ENCODE data around the gene IL4. TPM values are rescaled to one million over a fixed set of nuclear protein-coding genes. Genes with fewer than 3 reads are reported as not detected.
"Not testable (repeated sequence)": the region's sequence is repeated elsewhere in the genome, so short reads cannot be mapped to it uniquely, and the experiment has no call there.

IL4 gene
- total and polyA plus RNA-seq, 2 donors (not counting 3 experiments of a cell fraction or from before 2014, with no cell fraction given), result not detected

GRCh38 chr5:132629230-132629944 lies 44.4 kb upstream of the IL4 start:
- H3K9ac ChIP-seq (replicated peaks; ENCODE audit: extremely low read depth, insufficient read depth, low read length), result no peak overlapping the region
- H4K20me1 ChIP-seq (replicated peaks; ENCODE audit: control insufficient read depth, extremely low read depth, insufficient read depth, low read length), result no peaks in the 10 kb centered on the region
- no peaks in the 10 kb centered on the region for H3K9me1 ChIP-seq (replicated peaks; ENCODE audit: control insufficient read depth, extremely low read depth, insufficient read depth, low read length)
- FAIRE-seq (peak; percentile 37), DNase-seq (ENCODE audit: low read depth, low spot score) (peak; percentile 21)
- peaks cover 7% of the 10 kb centered on the region for H3K4me1 ChIP-seq (ENCODE audit: control insufficient read depth, extremely low read depth, insufficient read depth, low read length)
- ChIA-PET POLR2A (no interaction called here), CTCF (interaction anchor here (1.0 kb wide), 1 partner anchor 9 kb away, joined by 5 read pairs; no protein-coding TSS in a partner anchor)
- no peak overlapping the region for H2AFZ ChIP-seq (ENCODE audit: low read depth, low read length)
- intact Hi-C loops (cut with micrococcal nuclease) (loop anchor here (10.0 kb wide), 1 partner anchor 245 kb away; no protein-coding TSS in a partner anchor), dilution Hi-C loops (cut with MboI; ENCODE audit: extremely low pct_ligation_motif_present, low sequenced_read_pairs) (no loop called here)
- H3K9me3 ChIP-seq (replicated peaks; ENCODE audit: control insufficient read depth, insufficient read depth, low read length), result no peaks in the 10 kb centered on the region
- H3K4me3 ChIP-seq (replicated peaks in 1 of 3; ENCODE audit: insufficient read depth in 1 of 3, low read depth in 1 of 3, low read length in 3 of 3), result no peak overlapping the region
- H3K79me2 ChIP-seq (ENCODE audit: control insufficient read depth, insufficient read depth, low read length), result no peaks in the 10 kb centered on the region
- BruUV-seq (replicated peaks), result TSS peak; percentile 79
- TF ChIP-seq MYC (IDR thresholded peaks at IDR 0.05; ENCODE audit: low read depth, low read length), result no peak
- peak; percentile 31 for TF ChIP-seq JUN (IDR thresholded peaks at IDR 0.05; ENCODE audit: borderline replicate concordance, insufficient read depth, insufficient read length, low read depth)
- no peak for TF ChIP-seq POLR2AphosphoS5 (IDR thresholded peaks at IDR 0.05; ENCODE audit: insufficient read depth, low read depth, low read length)
- no peak for TF ChIP-seq EZH2 (IDR thresholded peaks at IDR 0.05; ENCODE audit: borderline replicate concordance, low read depth, low read length, severe bottlenecking)
- H3K36me3 ChIP-seq (ENCODE audit: control insufficient read depth in 2 of 2, extremely low read depth in 1 of 2, insufficient read depth in 2 of 2, low read length in 2 of 2), result no peaks in the 10 kb centered on the region
- no peak overlapping the region for H3K27ac ChIP-seq (ENCODE audit: insufficient read depth, low read depth, low read length)
- H3K27me3 ChIP-seq (ENCODE audit: control insufficient read depth in 2 of 2, insufficient read depth in 2 of 2, low read length in 2 of 2), result no peaks in the 10 kb centered on the region
- H3K4me2 ChIP-seq (ENCODE audit: insufficient read depth, low read length), result no peak overlapping the region

GRCh38 chr5:132633587-132633986 lies 40.2 kb upstream of the IL4 start:
- H3K79me2 ChIP-seq (ENCODE audit: control insufficient read depth, insufficient read depth, low read length); intact Hi-C loops (cut with micrococcal nuclease); H3K4me3 ChIP-seq (replicated peaks in 1 of 3; ENCODE audit: insufficient read depth in 1 of 3, low read depth in 1 of 3, low read length in 3 of 3); H3K4me2 ChIP-seq (ENCODE audit: insufficient read depth, low read length); H4K20me1 ChIP-seq (replicated peaks; ENCODE audit: control insufficient read depth, extremely low read depth, insufficient read depth, low read length); BruUV-seq (replicated peaks); dilution Hi-C loops (cut with MboI; ENCODE audit: extremely low pct_ligation_motif_present, low sequenced_read_pairs); H3K36me3 ChIP-seq (ENCODE audit: control insufficient read depth in 2 of 2, extremely low read depth in 1 of 2, insufficient read depth in 2 of 2, low read length in 2 of 2); H3K9me1 ChIP-seq (replicated peaks; ENCODE audit: control insufficient read depth, extremely low read depth, insufficient read depth, low read length); H3K4me1 ChIP-seq (ENCODE audit: control insufficient read depth, extremely low read depth, insufficient read depth, low read length); H3K9ac ChIP-seq (replicated peaks; ENCODE audit: extremely low read depth, insufficient read depth, low read length); H3K9me3 ChIP-seq (replicated peaks; ENCODE audit: control insufficient read depth, insufficient read depth, low read length); H2AFZ ChIP-seq (ENCODE audit: low read depth, low read length); H3K27me3 ChIP-seq (ENCODE audit: control insufficient read depth in 2 of 2, insufficient read depth in 2 of 2, low read length in 2 of 2); DNase-seq (ENCODE audit: low read depth, low spot score); FAIRE-seq; H3K27ac ChIP-seq (ENCODE audit: insufficient read depth, low read depth, low read length): not testable (repeated sequence)
- ChIA-PET POLR2A (interaction anchor here (0.6 kb wide), 1 partner anchor 340 kb away, joined by 3 read pairs; no protein-coding TSS in a partner anchor), CTCF (interaction anchor here (1.1 kb wide), 1 partner anchor 38 kb away, joined by 4 read pairs; no protein-coding TSS in a partner anchor)
